KMS-11 (cell line): ENCODE measurements around the gene SLC9A5.

ENCODE experiments used
- H2AFZ ChIP-seq: fragments of 200-600 bp; sonication (generic); 2 replicates; pipeline ENCODE4 v1.6.1; 2016; ENCODE audit warnings: antibody characterized with exemption, mixed run types, low read depth
- H3K27ac ChIP-seq: fragments of 200-600 bp; sonication (generic); 2 replicates; pipeline ENCODE4 v1.6.1; 2016; ENCODE audit warnings: mild to moderate bottlenecking, mixed run types
- H3K27me3 ChIP-seq: fragments of 200-600 bp; sonication (generic); 2 replicates; pipeline ENCODE4 v1.6.1; 2017; ENCODE audit warnings: mild to moderate bottlenecking, low read depth, mixed run types, moderate library complexity; ENCODE audit not compliant: insufficient read depth
- H3K36me3 ChIP-seq: fragments of 200-600 bp; sonication (generic); 2 replicates; pipeline ENCODE4 v1.6.1; 2017; ENCODE audit warnings: mild to moderate bottlenecking, mixed run types; ENCODE audit not compliant: insufficient read depth
- H3K4me1 ChIP-seq: fragments of 200-600 bp; sonication (generic); 2 replicates; pipeline ENCODE4 v1.6.1; 2016; ENCODE audit warnings: mild to moderate bottlenecking, low read depth, mixed run types; ENCODE audit not compliant: poor library complexity, severe bottlenecking
- H3K4me2 ChIP-seq: fragments of 200-600 bp; sonication (generic); 2 replicates; pipeline ENCODE4 v1.7.0; 2016; ENCODE audit warnings: mild to moderate bottlenecking, mixed run types
- H3K4me3 ChIP-seq: fragments of 200-600 bp; sonication (generic); IDR thresholded peaks from 2 replicates; pipeline ENCODE4 v1.6.1; 2017; ENCODE audit warnings: low read depth, low read length, mixed read lengths; ENCODE audit not compliant: insufficient read depth
- H3K79me2 ChIP-seq: fragments of 200-600 bp; sonication (generic); 2 replicates; pipeline ENCODE4 v1.6.1; 2016; ENCODE audit warnings: low read depth, mixed run types; ENCODE audit not compliant: insufficient read depth
- H3K9ac ChIP-seq: fragments of 200-600 bp; sonication (generic); 2 replicates; pipeline ENCODE4 v1.6.1; 2016; ENCODE audit warnings: mild to moderate bottlenecking, mixed run types
- H4K20me1 ChIP-seq: fragments of 200-600 bp; sonication (generic); 2 replicates; pipeline ENCODE4 v1.6.1; 2016; ENCODE audit warnings: mild to moderate bottlenecking, mixed run types; ENCODE audit not compliant: insufficient read depth
- CTCF ChIP-seq: fragments of 200-600 bp; sonication (generic); conservative IDR thresholded peaks from 2 replicates; pipeline ENCODE4 v1.6.1; 2017; ENCODE audit warnings: low read depth, mild to moderate bottlenecking, antibody characterized with exemption, low read length, moderate library complexity, mixed read lengths

Gene SLC9A5

GRCh38 chr16:67248401-67249177 is at the start of gene SLC9A5:
Gene SLC9A5 (plus strand): TSS chr16:67248979. CDS start chr16:67249015, 36 bp downstream.
- Histone ChIP-seq H4K20me1 (no peaks in the 10 kb centered on the region), H2AFZ (peak within 1 kb of the TSS; percentile 97)

GRCh38 chr16:67199011-67199807 is 49.6 kb upstream of the SLC9A5 start, which contains the start of gene ELMO3:
Gene ELMO3 (plus strand): TSS chr16:67199131. CDS start chr16:67199327, 196 bp downstream.
- no peak for TF ChIP-seq CTCF
- no peaks in the 10 kb centered on the region; the same call in 1 of the 2 replicates for H3K36me3 ChIP-seq
- no peaks in the 10 kb centered on the region for H3K4me1 ChIP-seq
- H3K4me3 ChIP-seq, result no peak within 1 kb of the TSS
- H3K79me2 ChIP-seq, result peaks cover 1% of the 10 kb centered on the region
- no peak within 1 kb of the TSS for H3K27ac ChIP-seq
- H2AFZ ChIP-seq, result no peak within 1 kb of the TSS
- no peak within 1 kb of the TSS for H3K4me2 ChIP-seq
- no peaks in the 10 kb centered on the region for H3K27me3 ChIP-seq
- no peak within 1 kb of the TSS for H3K9ac ChIP-seq
- no peaks in the 10 kb centered on the region for H4K20me1 ChIP-seq

More at GRCh38 chr16:67248401-67249177, at the start of gene SLC9A5:
- Histone ChIP-seq H3K79me2 (no peaks in the 10 kb centered on the region), H3K4me3 (no peak within 1 kb of the TSS), H3K4me2 (peak within 1 kb of the TSS; percentile 100), H3K9ac (peak within 1 kb of the TSS; percentile 57; the same call in 1 of the 2 replicates), H3K27me3 (peaks cover 34% of the 10 kb centered on the region), H3K27ac (no peak within 1 kb of the TSS), H3K36me3 (no peaks in the 10 kb centered on the region), H3K4me1 (peaks cover 29% of the 10 kb centered on the region)
- TF ChIP-seq CTCF, result no peak

- H3K27ac ChIP-seq, result no peak overlapping the region
- H2AFZ ChIP-seq, result no peak overlapping the region
- H3K4me1 ChIP-seq, result no peaks in the 10 kb centered on the region
- no peaks in the 10 kb centered on the region for H3K79me2 ChIP-seq
- no peaks in the 10 kb centered on the region for H3K27me3 ChIP-seq
- TF ChIP-seq CTCF, result no peak
- no peak overlapping the region for H3K9ac ChIP-seq
- no peaks in the 10 kb centered on the region for H4K20me1 ChIP-seq
- H3K36me3 ChIP-seq, result no peaks in the 10 kb centered on the region; the same call in 1 of the 2 replicates
- H3K4me2 ChIP-seq, result no peak overlapping the region
- H3K4me3 ChIP-seq, result no peak overlapping the region
Measured at GRCh38 chr16:67199808-67200198, 49.0 kb upstream of the SLC9A5 start.

- H3K9ac ChIP-seq, result no peak overlapping the region
- no peaks in the 10 kb centered on the region for H4K20me1 ChIP-seq
- H3K4me2 ChIP-seq, result no peak overlapping the region
- no peaks in the 10 kb centered on the region for H3K4me1 ChIP-seq
- no peaks in the 10 kb centered on the region for H3K79me2 ChIP-seq
- H2AFZ ChIP-seq, result no peak overlapping the region
- TF ChIP-seq CTCF, result no peak
- H3K27ac ChIP-seq, result no peak overlapping the region
- no peaks in the 10 kb centered on the region for H3K27me3 ChIP-seq
- no peaks in the 10 kb centered on the region; the same call in 1 of the 2 replicates for H3K36me3 ChIP-seq
- no peak overlapping the region for H3K4me3 ChIP-seq
Measured at GRCh38 chr16:67200491-67200890, 48.3 kb upstream of the SLC9A5 start.
